Stimulated activated CD8-positive, alpha-beta memory T cell treated with anti-CD3 and anti-CD28 coated beads, Interleukin-7, amount 100 ng/mL, for 24 hours (primary cell): ENCODE results near the gene PRKCZ.
"Not testable (repeated sequence)": the region's sequence is repeated elsewhere in the genome, so short reads cannot be mapped to it uniquely, and the experiment has no call there.

Experiments used
- DNase-seq: peaks from one replicate; pipeline ENCODE4 v3.0.0-alpha.2; 2020; ENCODE audit warnings: low read depth

The PRKCZ gene

GRCh38 chr1:2119886-2120285, 69.7 kb downstream of the PRKCZ start:
- DNase-seq: no peak

GRCh38 chr1:2121101-2121691, 71.0 kb downstream of the PRKCZ start:
- DNase-seq: no peak

- not testable (repeated sequence) for DNase-seq
Measured at GRCh38 chr1:2121794-2122193, 71.6 kb downstream of the PRKCZ start.

DNA sequence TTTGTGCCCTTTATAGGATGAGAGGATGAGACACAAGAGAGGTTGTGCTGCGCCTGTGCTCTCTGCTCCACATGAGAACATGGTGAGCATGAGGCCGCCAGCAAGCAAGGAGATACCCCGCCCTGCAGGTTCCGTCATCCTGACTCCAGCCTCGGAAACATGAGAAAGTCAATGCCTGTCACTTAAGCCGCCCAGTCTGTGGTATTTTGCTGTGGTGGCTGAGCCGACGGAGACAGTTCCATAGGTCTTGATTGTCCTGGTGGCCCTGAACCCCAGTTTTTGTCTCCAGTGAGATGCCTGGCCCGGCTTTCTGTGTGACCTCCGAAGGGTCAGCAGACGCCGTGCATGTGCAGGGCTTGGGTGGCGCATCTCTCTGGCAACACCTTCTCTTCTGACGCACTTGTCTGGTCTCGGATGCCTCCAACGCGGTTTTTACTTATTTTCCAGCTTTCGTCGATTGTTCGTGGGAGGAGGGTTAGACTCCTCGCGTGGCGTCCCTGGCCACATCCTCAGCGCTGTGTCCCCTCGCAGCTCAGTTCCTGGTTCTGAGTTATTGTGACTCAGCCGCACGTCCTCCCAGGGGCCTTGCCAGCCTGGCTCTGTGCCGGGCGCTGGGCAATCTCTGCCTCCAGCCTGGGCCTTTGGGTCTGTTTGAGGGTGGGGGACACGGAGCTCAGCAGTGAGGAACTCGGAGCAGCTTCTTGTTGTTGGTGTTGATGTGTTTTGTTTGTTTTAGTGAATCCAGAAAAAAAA, 74.4 kb downstream of the PRKCZ start:
- no peak for DNase-seq

DNA sequence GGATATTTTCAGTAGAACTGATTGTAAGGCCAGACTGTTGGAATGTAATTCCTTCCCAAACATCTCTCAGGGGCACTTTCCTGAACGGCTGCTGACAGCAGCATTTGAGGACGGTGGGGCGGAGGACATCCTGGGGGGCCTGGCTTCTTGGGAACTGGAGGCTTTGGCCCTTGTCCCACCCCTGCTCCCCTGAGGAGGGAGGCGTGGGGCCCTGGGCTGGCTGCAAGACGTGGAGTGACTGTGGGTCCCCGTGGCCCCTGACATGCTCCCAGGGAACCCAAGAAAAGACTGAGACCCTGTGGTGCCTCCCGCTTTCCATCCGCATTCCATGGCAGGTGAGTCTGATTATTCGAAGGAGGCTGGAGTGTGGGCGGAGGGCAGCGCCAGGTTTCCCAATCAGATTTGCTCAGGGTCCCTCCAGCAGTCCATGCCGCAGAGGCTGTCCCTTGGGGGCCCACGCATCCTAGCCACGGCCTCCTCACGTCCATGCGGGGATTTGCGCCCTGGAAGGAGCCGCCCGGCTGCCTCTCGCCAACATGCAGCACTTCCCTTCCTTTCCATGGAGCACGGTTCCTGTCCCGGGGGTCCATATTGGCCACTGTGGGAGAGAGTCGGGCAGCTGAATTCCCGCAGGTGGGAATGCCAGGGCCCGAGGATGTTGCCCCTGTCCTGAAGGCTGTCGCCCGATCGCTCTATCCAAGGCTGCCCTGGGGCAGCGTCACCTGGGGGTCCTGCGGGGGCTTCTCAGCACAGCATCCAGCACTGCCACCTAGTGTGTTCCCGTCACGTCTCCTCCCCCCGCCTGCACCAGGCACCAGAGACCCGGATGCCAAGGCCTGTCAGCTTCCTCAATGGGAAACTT, 75.4 kb downstream of the PRKCZ start:
- DNase-seq: no peak

DNA sequence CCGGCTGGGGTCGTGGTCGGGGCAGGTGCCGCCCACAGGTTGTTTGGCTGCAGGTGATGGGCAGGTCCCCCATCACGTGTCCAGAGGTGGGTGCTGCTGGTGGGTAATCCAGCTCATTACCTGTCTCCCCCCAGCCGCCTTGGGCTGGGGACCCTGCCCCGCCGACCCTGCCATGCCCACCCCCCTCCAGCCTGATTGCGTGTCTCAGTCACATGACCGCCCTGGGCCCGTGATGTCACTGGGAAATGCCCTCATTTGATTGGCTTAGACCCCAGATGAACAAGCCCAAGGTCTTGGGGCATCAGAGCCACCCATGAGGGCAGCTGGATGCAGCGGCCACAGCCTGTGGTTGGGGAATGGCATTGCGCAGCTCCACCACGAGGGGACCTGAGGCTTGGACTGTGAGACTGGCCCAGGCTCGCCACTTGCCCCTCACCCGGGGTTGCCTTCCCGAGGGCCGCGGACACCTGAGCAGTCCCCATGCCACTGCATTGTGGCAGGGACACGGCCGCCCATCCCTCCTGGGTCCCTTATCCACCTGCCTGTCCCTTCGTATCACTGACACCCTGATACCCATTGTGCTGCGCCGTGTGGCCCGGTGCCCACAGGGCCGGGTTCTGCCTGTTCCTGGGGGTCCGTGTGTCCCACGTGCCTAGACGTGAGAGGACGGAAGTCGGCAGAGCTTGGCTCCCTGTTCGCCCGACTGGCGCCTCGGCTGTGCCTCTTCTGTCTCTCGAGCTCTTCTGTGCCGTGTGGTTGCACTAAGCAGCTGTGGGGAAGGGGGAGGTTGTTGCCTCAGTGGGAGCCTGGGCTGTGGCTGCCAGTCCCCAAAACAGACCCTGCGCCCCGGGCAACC, 76.3 kb downstream of the PRKCZ start:
- DNase-seq: no peak

DNA sequence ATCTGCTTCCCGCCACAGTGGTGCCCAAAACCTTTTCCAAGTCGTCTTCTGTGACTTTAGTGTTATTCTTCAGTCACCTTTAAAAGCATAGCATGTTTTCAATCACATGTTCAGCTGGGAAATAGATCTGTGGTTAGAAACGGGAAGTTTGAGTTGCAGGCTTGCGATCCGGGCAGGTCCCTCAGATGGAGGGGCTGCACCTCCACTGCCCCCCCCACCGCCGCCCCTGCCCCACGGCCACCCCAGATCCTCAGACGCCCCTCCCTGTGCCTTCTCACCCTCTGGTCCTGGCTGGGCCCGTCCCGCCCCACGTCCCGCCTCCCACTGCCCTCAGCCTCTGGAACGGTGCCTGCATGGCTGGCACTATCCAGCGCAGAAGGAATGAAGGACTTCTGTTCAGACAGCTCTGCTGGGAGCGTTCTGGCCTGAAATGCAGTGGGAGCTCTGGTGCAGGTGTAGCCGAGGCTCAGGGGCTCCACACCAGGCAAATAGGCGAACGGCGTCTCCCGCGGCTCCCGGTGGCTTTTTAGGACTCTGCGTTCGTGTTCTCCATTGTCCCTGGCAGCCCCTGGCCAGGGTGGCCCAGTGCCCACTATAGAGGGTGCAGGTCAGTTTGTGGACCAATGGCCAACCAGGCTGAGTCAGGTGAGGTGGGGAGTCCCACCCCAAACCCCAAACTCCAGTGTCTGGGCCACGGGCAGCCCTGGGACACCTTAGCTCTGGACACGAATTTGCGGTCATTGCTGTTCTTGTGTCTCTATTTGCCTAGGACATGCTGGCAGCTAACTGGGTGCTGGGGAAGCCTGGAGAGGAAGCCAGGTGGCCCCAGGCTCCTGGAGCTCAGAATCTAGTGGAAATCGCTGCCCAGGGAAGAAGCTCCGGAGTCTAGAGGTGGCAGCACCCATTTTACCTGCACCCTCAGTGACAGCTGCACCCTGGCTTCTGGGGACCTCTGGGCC, 77.3 kb downstream of the PRKCZ start:
- DNase-seq: no peak

DNA sequence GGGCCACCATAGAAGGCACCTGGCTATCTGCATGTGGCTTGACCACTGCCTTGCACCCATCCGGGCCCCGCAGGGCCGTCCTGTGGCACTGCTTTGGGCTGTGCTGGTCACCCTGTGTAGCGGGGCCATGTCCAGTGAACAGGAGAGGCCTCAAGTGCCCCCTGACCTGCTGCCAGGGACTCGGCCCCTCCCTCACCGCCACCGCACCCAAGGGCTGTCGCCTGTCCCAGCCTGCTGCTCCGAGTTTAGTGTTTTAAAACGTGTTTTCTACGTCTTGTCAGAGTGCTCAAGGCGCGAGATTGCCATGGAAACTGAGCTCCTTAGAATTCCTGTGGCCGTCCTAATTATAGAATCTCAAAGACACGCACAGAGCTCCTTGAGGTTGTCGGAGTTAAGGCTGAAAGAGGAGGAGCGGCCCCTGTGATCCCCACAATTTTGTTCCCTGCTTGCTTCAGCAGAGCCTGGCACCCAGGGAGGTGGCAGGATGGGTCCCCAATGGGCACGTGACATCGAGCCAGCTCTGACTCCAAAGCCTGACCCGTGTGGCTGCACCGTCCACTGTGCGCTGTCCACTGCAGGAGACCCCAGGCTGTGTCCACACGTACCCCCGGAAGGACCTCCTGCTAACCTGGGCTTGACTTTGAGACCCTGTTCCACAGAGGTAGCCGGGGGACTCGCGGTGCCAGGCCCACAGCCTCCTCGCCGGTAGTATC, 78.1 kb downstream of the PRKCZ start:
- no peak for DNase-seq

DNA sequence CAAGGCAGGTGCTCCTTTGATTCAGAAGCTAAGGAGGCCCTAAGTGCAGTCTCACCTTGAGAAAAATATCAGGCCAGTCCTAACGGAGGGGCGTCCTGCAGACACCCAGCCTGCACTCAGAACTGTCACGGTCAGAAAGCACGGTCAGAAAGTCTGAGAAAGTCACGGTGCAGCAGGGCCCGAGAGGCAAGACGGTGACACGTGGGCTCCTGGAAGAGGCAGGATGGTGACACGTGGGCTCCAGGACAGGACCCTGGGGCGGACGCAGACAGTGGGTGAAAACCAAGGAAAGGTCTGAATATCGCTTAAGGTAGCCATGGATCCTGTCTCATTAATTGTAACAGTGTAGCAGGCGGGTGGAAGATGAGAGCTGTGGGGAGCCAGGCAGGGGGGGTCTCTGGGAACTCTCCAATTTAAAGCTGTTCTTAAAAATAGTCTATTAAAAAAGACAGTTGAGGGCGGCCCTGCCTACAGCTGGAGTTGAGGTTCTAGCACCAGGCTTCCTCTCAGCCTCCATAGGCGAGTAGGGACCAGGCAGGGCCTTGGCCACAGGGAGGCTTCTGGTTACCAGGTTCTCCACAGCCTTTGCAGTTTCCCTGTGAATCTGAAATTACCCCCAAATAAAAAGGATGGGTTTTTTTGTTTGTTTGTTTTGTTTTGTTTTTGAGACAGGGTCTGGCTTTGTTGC, 79.2 kb downstream of the PRKCZ start:
- DNase-seq: no peak

- no peak for DNase-seq
Measured at GRCh38 chr1:2130156-2130555, 79.9 kb downstream of the PRKCZ start.

DNA sequence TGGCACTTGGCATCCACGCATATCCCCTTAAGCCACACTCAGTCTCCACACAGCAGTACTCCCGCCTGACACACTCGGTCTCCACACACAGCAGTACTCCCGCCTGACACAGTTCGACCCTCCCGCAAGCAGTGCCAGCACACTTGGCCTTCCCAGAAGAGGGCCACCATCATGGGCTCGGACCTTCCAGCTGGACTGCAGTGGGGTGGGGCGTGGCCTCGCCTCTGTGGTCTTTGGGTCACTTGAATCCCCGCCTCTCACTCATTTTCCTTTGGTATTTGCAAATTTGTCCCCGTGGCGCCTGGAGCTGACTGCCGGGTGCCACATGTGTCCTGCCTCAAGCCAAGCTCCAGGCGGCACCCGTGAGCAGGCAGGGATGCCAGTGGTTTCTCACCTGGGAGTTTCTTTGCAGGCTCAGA, 80.7 kb downstream of the PRKCZ start:
- DNase-seq: no peak

GRCh38 chr1:2132222-2133038, 82.2 kb downstream of the PRKCZ start:
- no peak for DNase-seq

DNA sequence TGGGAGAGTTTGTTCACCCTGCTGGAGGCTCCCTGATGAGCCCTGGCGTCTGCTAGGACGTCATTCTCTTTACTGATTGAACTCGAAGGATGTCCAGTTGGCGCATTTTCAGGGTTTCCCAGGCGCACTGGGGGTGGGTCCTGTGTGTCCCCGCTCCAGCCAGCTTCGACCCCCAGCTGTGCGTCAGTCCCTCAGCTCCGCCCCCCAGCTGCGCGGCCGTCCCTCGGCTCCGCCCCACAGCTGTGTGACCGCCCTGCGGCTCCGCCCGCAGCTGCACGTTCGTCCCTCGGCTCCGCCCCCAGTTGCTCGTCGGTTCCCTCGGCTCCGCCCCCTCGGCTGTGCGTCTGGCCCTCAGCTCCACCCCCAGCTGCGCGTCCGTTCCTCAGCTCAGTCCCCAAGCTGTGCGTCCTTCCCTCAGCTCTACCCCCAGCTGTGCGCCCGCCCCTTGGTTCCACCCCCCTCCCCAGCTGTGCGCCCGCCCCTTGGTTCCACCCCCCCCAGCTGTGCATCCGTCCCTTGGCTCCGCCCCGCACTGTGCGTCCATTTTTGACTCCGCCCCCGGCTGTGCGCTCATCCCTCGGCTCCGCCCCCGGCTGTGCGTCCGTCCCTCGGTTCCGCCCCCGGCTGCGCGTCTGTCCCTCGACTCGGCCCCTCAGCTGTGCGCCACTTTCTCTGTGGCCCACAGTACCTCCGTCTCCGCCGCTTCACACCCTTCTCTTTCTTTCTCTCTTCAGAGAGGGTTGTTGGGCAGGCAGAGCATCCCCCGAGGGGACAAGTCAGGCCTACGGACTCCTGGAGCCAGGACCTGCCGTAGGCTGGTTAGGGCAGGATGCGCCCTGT, 83.0 kb downstream of the PRKCZ start:
- peak; percentile 91 for DNase-seq

- DNase-seq: no peak
Measured at GRCh38 chr1:2133879-2134215, 83.6 kb downstream of the PRKCZ start.

DNA sequence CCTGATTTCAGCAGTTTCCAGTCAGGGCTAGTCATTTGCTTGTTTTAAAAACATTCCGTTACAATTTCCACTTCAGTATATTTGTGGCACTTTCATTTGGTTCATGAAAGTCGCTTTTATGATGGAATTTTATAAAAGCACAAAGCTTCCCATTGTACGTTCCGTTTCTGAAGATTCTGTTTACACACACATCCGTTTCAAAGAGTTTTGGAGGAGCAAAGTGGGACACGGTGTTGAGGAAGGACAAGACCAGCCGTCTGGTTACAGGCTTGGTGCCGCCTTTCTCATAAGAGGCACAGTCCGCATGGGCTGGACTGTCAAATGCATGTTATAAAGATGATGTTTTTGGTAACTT, 84.0 kb downstream of the PRKCZ start:
- DNase-seq: no peak

DNA sequence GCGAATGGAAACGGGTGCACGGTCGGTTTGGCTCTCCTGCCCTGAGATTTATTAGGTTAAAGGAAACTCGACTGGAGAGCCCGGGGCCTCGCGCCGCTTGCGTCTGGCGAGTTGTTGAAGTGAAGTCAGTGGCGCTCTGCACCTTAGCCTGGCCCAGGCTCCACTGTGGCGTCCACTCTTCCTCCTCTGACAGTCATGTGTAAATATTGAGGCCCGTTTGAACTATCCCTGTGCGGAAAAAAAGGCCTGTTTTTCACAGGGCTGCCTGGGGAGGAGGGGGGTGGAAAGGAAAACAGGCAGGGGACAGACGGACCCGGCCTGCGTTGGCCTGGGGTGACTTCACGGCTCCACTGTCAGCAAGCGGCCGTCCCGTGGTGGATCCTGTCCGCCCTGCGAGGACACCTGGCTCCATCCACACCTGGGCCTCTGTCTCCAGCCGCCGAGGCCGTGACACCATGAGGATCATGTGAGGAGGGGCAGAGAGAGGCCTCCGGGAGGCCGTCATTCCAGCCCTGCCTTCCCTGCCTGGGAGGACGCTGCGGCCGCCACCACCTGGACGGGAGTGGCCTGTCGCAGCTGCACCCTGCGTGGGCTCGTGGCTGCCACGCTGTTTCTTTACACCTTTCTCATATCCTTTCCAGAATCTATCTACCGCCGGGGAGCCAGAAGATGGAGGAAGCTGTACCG, 84.6 kb downstream of the PRKCZ start:
- DNase-seq: no peak

DNA sequence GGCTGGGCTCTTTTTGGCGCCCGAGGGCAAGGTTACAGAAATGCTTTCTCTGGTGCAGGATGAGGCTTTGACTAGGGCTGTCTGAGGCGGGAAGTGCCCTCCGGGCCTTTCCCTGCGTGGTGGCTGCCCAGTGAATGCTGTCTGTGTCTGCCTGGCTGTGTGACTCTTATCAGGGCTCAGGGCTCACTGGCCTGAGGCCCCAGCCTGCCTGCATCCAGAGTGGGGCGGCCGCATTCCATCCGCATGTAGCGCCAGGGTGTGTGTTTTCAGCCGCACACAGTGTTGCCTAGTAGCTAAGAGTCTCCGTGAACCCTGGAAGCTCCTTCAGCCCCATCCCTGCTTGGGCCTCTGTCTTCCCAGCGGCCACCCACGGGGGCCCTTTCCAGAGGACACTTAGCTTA, 85.2 kb downstream of the PRKCZ start:
- DNase-seq: no peak
